ENCODE results near the gene AOAH.

The AOAH gene

GRCh38 chr7:36739351-36739750, 15.1 kb upstream of the AOAH start:
- no peak for DNase-seq (ENCODE audit: low read depth in 2 of 2)
- H3K4me3 ChIP-seq (replicated peaks in 1 of 2; ENCODE audit: low read depth in 2 of 2, low read length in 2 of 2) = no peak overlapping the region
- TF ChIP-seq, protein P1, sequence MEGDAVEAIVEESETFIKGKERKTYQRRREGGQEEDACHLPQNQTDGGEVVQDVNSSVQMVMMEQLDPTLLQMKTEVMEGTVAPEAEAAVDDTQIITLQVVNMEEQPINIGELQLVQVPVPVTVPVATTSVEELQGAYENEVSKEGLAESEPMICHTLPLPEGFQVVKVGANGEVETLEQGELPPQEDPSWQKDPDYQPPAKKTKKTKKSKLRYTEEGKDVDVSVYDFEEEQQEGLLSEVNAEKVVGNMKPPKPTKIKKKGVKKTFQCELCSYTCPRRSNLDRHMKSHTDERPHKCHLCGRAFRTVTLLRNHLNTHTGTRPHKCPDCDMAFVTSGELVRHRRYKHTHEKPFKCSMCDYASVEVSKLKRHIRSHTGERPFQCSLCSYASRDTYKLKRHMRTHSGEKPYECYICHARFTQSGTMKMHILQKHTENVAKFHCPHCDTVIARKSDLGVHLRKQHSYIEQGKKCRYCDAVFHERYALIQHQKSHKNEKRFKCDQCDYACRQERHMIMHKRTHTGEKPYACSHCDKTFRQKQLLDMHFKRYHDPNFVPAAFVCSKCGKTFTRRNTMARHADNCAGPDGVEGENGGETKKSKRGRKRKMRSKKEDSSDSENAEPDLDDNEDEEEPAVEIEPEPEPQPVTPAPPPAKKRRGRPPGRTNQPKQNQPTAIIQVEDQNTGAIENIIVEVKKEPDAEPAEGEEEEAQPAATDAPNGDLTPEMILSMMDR (IDR thresholded peaks at IDR 0.05; ENCODE audit: low read depth, low read length) = no peak

DNA sequence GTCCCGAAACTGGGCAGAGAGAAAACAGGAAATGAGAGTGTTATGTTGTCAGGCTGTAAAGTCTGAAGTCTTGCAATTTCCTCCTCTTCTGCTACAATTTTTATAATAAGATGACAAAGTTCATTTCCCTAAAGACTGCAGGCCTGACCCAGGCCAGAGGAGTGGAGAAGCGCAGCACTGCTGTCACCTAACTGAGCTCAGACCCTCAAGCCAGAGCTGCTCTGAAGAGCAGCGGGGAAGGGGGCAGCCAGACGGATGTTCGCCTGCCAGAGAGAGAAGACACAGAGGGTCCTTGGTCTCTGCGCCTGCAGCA, 12.6 kb upstream of the AOAH start:
- DNase-seq (ENCODE audit: low read depth in 2 of 2) = no peak
- no peak overlapping the region for H3K4me3 ChIP-seq (replicated peaks in 1 of 2; ENCODE audit: low read depth in 2 of 2, low read length in 2 of 2)
- TF ChIP-seq, protein P1 (IDR thresholded peaks at IDR 0.05; ENCODE audit: low read depth, low read length) = no peak

- no peak overlapping the region for H3K4me3 ChIP-seq (replicated peaks in 1 of 2; ENCODE audit: low read depth in 2 of 2, low read length in 2 of 2)
- TF ChIP-seq, protein P1 (IDR thresholded peaks at IDR 0.05; ENCODE audit: low read depth, low read length) = no peak
- DNase-seq (ENCODE audit: low read depth in 2 of 2) = no peak
Measured at GRCh38 chr7:36736090-36736898, 12.0 kb upstream of the AOAH start.

GRCh38 chr7:36735172-36735571, 10.9 kb upstream of the AOAH start:
- no peak overlapping the region for H3K4me3 ChIP-seq (replicated peaks in 1 of 2; ENCODE audit: low read depth in 2 of 2, low read length in 2 of 2)
- DNase-seq (ENCODE audit: low read depth in 2 of 2) = no peak
- TF ChIP-seq, protein P1 (IDR thresholded peaks at IDR 0.05; ENCODE audit: low read depth, low read length) = no peak

- DNase-seq (ENCODE audit: low read depth in 2 of 2) = no peak
- TF ChIP-seq, protein P1 (IDR thresholded peaks at IDR 0.05; ENCODE audit: low read depth, low read length) = no peak
- no peak overlapping the region for H3K4me3 ChIP-seq (replicated peaks in 1 of 2; ENCODE audit: low read depth in 2 of 2, low read length in 2 of 2)
Measured at GRCh38 chr7:36734731-36735130, 10.4 kb upstream of the AOAH start.

DNA sequence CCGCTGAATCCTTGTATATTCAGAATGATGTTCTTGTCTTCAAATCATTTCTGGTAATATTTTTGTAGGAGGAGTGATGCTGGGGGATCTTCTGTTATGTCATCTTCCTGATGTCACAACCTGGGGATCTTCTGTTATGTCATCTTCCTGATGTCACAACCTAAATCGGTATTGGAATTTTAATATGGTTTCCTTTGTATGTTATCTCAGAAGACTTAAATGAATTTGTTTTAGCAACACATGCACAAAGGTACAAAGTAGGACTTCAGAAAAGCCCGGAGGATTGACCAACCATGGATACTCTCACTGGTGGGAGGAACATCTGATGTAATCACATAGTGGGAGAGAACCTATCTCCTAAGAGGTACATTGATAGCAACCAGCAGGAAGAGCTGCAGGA, 9.1 kb upstream of the AOAH start:
- DNase-seq (ENCODE audit: low read depth in 2 of 2) = no peak
- TF ChIP-seq, protein P1 (IDR thresholded peaks at IDR 0.05; ENCODE audit: low read depth, low read length) = no peak
- no peak overlapping the region for H3K4me3 ChIP-seq (replicated peaks in 1 of 2; ENCODE audit: low read depth in 2 of 2, low read length in 2 of 2)

DNA sequence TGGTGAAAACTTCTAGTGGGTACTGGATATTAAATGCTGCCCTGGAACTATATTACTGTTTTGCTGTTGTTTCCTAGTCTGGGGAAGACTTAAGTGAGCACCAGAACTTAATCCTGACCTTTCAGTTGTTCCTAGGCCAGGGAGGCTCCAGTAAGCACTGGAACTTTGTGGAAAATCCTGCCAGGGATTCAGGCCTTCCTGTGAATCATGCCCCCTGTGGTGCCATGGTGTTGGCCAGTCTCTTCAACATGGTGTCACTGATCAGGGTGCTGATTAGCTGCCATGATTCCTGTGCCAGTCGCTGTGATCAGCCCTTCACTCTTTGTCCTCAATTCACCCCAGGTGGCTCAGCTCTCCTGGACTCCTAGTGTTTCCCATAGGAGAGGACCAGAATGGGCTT, 8.5 kb upstream of the AOAH start:
- no peak overlapping the region for H3K4me3 ChIP-seq (replicated peaks in 1 of 2; ENCODE audit: low read depth in 2 of 2, low read length in 2 of 2)
- TF ChIP-seq, protein P1 (IDR thresholded peaks at IDR 0.05; ENCODE audit: low read depth, low read length) = no peak
- DNase-seq (ENCODE audit: low read depth in 2 of 2) = no peak

Measured in cardiac fibroblast (primary cell).